ENCODE results near the gene SLC25A21.
"Not testable (repeated sequence)": the region's sequence is repeated elsewhere in the genome, so short reads cannot be mapped to it uniquely, and the experiment has no call there.

The SLC25A21 gene

DNA sequence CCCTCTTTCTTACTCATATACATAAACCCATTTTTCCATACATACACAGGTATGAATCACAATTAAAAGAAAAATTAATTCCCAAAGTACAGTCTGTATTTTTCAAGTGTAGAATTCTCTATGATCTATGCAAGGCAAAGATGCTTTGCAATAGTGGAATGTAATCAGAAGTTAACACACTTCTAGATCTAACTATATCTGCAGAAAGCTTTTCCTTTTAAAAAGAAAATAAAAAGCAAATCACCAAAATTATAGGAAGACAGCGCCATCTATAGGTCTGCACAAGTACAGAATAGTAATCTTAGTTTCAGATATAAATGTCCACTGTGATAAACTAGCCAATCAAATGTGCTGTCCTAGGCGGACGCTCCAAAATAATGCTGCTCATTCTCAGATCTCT, 22.0 kb downstream of the SLC25A21 start:
- DNase-seq (ENCODE audit: low read depth) = peak; percentile 12
- no peak overlapping the region for H3K4me3 ChIP-seq (ENCODE audit: low read length)
- TF ChIP-seq, protein P1, sequence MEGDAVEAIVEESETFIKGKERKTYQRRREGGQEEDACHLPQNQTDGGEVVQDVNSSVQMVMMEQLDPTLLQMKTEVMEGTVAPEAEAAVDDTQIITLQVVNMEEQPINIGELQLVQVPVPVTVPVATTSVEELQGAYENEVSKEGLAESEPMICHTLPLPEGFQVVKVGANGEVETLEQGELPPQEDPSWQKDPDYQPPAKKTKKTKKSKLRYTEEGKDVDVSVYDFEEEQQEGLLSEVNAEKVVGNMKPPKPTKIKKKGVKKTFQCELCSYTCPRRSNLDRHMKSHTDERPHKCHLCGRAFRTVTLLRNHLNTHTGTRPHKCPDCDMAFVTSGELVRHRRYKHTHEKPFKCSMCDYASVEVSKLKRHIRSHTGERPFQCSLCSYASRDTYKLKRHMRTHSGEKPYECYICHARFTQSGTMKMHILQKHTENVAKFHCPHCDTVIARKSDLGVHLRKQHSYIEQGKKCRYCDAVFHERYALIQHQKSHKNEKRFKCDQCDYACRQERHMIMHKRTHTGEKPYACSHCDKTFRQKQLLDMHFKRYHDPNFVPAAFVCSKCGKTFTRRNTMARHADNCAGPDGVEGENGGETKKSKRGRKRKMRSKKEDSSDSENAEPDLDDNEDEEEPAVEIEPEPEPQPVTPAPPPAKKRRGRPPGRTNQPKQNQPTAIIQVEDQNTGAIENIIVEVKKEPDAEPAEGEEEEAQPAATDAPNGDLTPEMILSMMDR (conservative IDR thresholded peaks at IDR 0.05; ENCODE audit: low read depth, low read length) = peak; percentile 62

DNA sequence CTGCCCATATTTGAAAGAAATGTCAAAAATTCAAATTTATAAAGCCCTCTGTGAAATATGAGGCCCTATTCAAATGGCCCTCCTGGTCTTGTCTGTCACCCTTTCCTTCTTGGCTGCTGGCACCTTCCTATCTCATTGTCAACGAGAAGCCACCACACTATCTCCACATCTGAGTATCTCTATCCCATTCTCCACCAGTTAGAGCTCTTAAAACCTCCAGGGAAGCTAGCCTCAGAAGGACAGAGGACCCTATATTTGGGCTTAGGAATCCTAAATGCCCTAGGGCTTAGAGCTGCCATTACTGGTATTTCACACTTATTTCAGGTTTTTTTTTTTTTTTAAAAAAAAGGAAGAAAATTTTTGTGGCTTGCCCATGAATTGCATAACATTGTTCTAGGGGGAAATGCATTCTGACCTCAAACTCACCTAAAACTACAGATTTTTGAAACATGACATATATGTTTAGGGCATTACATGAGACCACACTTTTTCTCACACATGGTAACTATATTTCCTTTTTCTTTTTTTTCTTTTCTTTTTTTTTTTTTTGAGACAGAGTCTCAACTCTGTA, 25.0 kb downstream of the SLC25A21 start:
- DNase-seq (ENCODE audit: low read depth) = no peak
- TF ChIP-seq, protein P1 (conservative IDR thresholded peaks at IDR 0.05; ENCODE audit: low read depth, low read length) = no peak
- H3K4me3 ChIP-seq (ENCODE audit: low read length) = no peak overlapping the region

DNA sequence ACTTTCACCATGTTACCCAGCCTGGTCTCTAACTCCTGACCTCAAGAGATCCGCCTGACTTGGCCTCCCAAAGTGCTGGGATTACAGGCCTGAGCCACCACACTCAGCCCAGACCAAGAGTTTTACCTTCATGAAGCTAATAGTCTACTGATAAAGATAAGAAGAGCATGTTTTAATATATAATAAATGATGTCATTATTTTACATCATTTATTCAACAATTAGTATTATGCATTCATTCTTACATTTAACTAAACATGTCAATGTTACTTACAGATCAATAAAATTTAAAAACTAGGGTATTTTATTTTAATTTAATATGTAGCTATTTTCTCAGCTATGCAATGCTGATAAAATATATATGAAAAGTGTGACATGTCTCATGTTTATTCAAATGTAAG, 26.0 kb downstream of the SLC25A21 start:
- DNase-seq (ENCODE audit: low read depth); H3K4me3 ChIP-seq (ENCODE audit: low read length): not testable (repeated sequence)

DNA sequence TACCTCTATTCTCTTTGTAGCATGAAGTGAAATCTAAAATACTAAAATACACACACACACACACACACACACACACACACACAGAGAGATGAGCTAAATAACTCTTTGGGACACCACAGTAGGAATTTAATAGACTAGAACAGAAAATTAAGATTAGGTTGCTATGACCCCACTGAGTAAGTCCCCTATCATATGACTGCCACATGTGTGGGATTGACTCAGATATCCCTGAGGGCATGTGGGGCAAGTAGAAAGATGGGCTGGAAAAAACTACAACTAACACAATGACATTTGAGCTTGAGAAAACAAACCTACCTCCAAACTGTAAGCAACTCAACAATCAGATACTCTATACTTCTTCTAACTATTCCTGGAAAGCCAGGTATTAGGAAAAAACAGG, 27.0 kb downstream of the SLC25A21 start:
- TF ChIP-seq, protein P1 (conservative IDR thresholded peaks at IDR 0.05; ENCODE audit: low read depth, low read length) = no peak
- no peak overlapping the region for H3K4me3 ChIP-seq (ENCODE audit: low read length)
- DNase-seq (ENCODE audit: low read depth) = no peak

DNA sequence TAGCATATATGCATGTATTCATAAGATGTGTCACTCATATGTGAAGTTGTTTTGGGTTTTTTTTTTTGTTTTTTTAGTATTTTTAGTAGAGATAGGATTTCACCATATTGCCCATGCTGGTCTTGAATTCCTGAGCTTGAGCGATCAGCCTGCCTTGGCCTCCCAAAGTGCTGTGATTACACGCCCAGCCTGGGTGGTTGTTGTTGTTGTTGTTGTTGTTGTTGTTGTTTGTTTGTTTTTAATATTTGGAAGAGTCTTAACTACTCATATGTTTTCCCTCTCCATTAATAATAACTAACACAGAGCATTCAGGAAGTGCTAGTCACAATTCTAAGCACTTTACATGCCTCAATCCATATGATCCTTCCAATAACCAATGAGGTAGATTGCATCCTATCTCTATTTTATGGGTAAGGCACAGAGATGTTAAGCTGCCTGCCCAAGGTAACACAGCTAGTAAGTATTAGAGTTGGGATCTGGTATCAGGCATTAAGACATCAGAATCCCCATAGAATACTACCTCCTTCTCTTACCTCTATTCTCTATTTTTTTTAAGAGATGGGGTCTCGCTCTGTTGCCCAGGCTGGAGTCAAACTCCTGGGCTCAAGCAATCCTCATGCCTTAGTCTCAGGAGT, 27.6 kb downstream of the SLC25A21 start:
- TF ChIP-seq, protein P1 (conservative IDR thresholded peaks at IDR 0.05; ENCODE audit: low read depth, low read length) = no peak
- no peak overlapping the region for H3K4me3 ChIP-seq (ENCODE audit: low read length)
- DNase-seq (ENCODE audit: low read depth) = no peak

DNA sequence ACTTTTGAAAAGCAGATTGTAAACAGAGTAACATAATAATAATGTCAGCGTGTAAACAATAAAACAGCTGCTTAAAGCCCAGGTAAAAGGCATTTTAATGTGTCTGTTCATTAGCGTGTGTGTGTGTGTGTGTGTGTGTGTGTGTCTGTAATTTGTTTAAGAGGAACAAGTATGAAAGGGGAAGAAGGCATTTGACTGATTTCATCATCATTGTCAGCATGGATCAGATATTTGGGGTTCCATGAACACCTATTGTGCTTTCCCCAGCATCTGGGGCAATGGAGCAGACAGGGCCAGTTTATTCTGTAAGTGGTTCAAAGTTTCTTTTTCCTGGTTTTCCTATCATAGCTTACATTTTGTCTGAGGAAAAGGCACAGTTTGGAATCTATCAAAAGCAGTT, 28.9 kb downstream of the SLC25A21 start:
- no peak for DNase-seq (ENCODE audit: low read depth)
- TF ChIP-seq, protein P1 (conservative IDR thresholded peaks at IDR 0.05; ENCODE audit: low read depth, low read length) = no peak
- no peak overlapping the region for H3K4me3 ChIP-seq (ENCODE audit: low read length)

DNA sequence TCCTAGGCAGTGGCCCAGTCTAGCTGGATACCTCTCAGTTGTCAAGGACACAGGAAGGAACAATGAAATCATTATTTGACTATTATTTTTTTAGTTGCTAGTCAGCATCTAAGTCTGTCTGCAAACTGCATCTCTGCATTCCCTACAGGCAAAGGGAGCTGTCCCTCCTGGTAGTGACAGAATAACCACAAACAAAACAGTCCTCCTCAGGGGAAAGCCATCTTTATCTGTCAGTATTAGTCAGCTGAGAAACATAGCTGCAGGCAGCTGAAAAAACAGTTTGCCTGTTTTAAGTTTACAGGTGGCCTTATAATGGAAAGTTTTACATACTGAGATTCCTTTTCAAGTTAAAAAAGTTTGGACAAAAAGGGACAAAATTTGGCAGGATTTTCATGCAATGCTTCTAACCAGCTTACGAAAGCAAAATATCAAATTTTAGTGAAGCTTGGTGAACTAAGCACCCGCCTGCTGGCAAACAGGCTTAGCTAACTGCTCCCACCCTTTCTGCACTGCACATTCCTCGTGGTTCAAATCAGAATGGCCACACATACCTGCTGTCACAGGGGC, 29.5 kb downstream of the SLC25A21 start:
- DNase-seq (ENCODE audit: low read depth) = no peak
- TF ChIP-seq, protein P1 (conservative IDR thresholded peaks at IDR 0.05; ENCODE audit: low read depth, low read length) = no peak
- H3K4me3 ChIP-seq (ENCODE audit: low read length) = no peak overlapping the region
